Limb (tissue), 2 donors: ENCODE measurements around the gene SLC6A6.

Source experiments
- DNase-seq, 2 donors: peaks; one replicate each; pipeline ENCODE4 v3.0.0-alpha.2; 2016; ENCODE audit errors: extremely low spot score in 2 of 2

The SLC6A6 gene

DNA sequence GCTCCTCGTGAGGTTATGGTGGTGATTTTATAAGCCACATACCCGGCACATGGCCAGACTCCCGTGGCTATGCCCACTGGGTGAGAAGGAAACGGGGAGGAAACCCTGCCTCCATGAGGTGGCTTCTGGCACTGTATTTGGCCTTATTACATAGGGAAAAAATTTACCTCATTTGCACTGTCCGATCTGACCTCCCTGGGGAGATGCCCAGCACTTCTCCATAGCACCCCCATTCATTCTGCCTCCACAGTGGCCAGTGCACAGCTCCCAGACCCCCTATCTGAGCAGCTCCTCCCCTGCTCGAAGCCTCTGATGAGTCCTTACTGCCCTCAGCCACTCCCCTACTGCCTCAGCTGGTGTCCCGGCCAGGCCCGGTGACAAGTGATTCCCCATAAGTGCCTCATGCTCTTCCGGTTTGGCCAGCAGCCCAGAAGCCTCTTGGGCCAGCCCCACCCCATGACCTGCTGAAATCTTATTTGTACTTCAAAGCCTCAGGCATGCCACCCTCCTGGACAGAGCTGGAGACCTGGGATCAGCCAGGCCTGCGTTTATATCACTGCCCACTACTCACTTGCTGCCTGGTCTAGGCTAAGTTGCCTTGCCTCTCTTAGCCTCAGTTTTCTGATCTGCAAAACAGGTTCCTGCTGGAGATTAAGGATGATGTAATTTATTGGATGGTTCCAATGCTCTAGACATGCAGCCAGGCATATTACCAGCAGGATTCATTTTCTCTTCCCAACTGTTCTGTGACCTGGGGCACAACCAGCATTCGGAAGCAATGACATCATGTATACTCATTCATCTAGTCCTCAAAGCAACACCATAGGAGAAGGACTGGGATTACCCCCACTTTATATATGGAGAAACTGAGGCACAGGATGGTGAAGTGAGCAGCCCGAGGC is 30.6 kb upstream of the SLC6A6 start:
- peak; percentile 35 to 60 for DNase-seq

DNA sequence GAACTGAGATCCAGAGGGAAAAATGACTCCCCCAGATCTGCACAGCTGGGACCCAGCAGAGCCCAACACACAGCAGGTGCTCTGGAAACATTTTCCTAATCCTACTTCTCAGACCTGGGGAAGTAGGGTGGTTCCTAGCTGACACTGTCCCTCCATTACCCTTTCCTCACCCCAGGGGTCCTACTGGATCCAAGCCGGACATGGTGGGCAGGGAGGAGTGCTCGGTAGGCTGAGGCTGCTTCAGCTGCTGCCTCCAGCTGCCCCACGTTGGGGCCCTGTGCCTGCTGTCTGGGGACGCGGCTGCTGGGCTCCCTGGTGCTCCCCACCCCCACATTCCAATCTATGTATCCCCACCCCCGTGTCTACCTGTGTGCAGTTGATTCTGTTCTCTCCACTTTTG is 29.8 kb upstream of the SLC6A6 start:
- no peak for DNase-seq

GRCh38 chr3:14373753-14374376 is 28.5 kb upstream of the SLC6A6 start:
- no peak for DNase-seq

DNA sequence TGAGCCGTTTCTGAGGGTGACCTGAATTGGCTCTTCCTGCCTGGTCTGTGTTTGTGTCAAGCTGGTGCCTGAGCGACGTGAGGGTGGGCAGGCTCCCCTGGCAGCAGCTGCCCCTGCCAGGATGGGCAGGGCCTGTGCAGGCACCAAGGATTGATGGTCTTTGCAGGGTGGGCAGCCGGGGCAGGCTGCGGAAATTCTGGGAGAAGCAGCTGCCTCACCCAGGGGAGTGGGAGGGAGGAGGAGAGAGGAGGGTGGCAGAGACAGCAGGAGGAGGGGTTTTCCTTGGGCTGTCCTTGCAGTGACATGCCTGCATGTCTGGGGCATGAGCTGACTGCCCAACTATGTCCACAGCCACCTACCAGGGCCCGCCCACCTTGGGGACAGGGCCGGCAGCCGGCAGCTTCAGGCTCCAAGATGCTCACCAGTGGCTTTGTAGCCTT is 27.9 kb upstream of the SLC6A6 start:
- peak in 1 of 2 donors; percentile 48 for DNase-seq

GRCh38 chr3:14375192-14375591 is 27.2 kb upstream of the SLC6A6 start:
- DNase-seq: no peak

DNA sequence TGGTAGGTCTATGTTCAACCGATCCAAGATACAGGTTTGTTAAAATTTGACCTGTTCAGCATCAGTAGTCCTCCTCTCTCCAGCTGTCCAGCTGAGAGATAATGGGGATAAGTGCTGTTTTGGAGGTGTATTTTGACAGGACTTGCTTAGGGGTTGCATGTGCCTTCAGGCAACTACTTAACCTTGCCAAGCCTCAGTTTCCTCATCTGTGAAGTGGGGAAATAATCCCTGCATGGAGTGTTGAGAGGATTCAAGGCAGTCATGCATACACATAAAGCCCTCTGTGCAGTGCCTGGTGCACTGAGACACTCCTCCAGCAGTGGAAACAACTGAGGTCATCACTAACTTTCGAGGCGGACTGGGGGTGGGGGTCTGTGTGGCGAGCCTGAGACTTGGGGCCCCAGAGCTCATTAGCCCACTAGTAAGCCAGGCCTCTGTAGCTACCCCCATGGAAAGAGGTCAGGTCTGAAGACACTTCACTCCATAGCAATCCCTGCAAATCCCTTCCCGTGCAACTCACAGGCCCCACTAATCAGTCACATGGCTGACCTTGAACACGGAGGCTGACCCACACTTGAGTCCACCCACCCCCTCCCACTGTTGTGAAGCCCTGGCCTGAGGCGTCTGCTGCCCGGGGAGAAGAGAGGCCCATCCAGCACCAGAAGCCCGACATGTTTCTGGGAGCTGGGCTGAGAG is 25.9 kb upstream of the SLC6A6 start:
- no peak for DNase-seq

GRCh38 chr3:14377044-14377837 is 25.2 kb upstream of the SLC6A6 start:
- DNase-seq: no peak

- DNase-seq: no peak
Measured at GRCh38 chr3:14377838-14378169, 24.6 kb upstream of the SLC6A6 start.

DNA sequence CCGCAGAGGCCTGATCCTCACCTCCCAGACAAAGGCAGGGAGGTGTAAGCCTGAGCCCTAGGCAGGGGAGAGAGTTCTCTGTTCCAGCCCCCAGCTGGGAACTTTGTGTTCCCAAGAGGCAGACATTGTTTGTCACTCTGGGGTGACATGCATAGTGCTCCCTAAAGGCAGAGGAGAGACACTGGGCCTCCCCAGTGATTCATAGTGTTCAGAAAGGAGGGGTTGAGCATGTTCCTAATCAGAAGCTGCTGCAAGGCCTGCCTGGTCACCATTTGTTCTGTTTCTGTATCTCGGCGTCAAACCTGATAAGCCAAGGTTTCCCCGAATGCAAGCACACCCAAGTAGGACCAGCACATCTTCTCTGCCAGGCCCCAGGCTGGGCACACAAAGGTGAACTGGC is 24.0 kb upstream of the SLC6A6 start:
- DNase-seq: no peak

DNA sequence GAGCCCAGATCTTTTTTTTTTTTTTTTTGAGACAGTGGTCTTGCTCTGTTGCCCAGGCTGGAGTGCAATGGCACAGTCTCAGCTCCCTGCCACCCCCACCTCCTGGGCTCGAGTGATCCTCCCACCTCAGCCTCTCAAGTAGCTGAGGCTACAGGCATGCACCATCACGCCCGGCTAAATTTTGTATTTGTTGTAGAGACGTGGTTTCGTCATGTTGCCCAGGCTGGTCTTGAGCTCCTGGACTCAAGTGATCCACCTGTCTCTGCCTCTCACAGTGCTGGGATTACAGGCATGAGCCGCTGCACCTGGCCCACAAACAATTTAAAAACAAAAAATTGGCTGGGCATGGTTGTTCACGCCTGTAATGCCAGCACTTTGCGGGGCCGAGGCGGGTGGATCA is 22.6 kb upstream of the SLC6A6 start:
- DNase-seq: no peak

GRCh38 chr3:14386254-14386653 is 16.2 kb upstream of the SLC6A6 start:
- no peak for DNase-seq

DNA sequence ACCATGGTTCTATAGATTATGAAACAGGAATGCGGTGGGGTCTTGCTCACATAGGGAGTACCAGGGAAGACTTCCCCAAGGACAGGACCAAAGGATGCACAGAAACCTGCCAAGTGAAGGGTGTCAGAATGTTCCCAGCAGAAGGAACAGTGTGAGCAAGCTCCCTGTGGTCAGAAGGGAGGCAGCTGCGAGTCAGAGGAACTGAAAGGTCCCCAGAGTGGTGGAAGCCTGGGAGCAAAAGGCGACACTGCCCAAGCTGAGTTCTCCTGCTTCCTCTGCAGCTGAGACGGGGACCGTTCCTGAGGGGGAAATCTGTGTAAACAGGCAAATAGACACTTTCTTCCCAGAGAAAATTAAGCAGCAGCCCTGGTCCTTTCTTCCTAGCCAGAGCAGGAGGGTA is 14.2 kb upstream of the SLC6A6 start:
- DNase-seq: no peak

- no peak for DNase-seq
Measured at GRCh38 chr3:14389166-14389606, 13.2 kb upstream of the SLC6A6 start.

DNA sequence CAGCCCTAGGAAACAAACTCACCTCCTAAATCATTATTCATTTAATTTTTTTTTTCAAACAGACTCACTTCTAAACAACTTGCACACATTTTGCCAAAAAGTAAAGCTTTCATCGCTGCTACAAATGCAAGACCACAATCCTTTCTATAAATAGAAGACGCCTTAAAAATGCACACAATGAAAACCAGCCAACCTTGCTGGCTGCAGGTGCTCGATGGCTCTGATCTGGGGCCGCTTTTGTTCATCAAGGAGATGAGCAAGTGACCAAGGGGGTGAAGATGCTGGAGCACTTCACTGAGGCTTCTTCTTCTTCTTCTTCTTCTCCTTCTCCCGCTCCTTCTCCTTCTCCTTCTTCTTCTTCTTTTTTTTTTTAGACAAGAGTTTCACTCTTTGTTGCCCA is 12.7 kb upstream of the SLC6A6 start:
- no peak for DNase-seq

GRCh38 chr3:14391033-14391432 is 11.4 kb upstream of the SLC6A6 start:
- peak in 1 of 2 donors; percentile 14 for DNase-seq

- no peak for DNase-seq
Measured at GRCh38 chr3:14392231-14392630, 10.2 kb upstream of the SLC6A6 start.

DNA sequence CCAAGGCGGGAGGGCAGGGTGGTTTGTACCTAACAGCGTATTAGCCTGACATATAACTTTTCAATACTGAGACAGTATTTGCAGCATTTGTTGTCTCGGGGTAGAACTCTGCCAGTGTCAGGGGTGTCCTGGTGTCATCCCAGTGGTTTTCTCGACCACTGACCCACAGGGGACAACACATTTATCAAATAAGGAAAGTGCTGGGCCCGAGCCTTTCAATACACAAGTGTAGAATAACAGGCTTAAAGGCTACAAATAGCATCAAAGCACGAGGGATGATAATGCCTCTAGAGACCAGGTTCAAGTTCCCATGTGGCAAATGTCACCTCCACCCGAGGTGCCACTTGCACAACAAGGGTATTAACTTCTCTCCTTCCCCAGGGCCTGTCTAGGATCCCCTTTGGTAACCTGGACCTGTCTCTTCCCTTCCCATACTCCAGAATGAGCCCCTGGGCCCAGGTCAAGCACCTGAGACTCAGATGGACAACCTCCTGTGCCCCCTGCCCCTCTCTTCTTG is 9.5 kb upstream of the SLC6A6 start:
- DNase-seq: no peak

DNA sequence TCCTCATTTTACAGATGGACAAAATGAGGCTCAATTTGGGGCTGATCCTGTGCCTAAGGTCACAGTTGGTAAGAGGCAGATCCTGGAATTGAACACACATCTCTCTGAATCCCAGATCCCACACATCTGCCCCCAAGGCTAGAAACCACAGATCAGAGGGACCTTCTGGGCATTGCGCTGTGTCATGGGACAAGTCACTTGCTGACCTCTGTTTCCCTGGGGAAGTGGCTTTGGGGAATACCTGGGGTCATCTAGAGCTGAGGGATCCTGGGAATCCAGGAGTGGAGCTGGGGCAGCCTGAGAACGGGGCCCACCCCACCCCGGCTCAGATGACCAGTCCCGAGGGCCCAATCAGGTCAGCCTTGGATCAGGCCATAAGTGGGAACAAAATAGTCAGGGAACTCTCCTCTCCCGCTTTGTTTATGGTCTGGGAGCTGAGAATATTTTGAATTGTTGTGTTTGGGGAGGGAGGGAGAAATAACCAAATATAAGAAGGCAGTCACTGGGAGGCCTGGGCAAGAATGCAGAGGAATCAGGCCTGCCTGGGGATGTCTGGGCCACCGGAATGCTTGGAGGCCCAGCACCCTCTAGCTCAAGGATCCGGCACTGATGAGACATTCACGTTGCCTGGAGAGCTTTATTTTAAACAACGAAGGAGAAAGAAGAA is 8.8 kb upstream of the SLC6A6 start:
- no peak for DNase-seq

GRCh38 chr3:14396031-14396692 is 6.2 kb upstream of the SLC6A6 start:
- no peak for DNase-seq

DNA sequence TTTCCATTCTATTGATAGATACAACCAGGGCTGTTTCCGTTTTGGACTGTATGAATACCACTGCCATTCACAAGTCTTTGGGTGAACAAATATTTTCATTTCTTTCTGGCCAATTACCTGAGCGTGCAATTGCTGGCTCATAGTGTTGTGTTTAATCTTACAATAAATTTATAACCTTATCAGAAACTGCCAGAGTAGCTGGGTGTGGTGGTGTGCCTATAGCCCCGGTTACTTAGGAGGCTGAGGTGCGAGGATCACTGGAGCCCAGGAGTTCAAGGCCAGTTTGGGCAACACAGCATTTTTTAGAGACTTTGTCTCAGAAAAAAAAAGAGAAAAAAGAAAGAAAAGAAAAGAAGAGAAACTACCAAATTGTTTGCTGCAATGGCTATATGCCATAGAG is 5.4 kb upstream of the SLC6A6 start:
- DNase-seq: no peak
